ENCODE data around the gene RBFOX2.
"Not testable (repeated sequence)": the region's sequence is repeated elsewhere in the genome, so short reads cannot be mapped to it uniquely, and the experiment has no call there.

Gene RBFOX2

GRCh38 chr22:36010090-36010489 lies 18.5 kb downstream of the RBFOX2 start:
- DNase-seq (ENCODE audit: low read depth in 2 of 3, low spot score in 1 of 3), result no peak

- no peak for DNase-seq (ENCODE audit: low read depth in 2 of 3, low spot score in 1 of 3)
Observed at GRCh38 chr22:36009085-36009484, 19.5 kb downstream of the RBFOX2 start.

- DNase-seq (ENCODE audit: low read depth in 2 of 3, low spot score in 1 of 3), result no peak
Observed at GRCh38 chr22:36008565-36008964, 20.1 kb downstream of the RBFOX2 start.

GRCh38 chr22:36008131-36008530 lies 20.5 kb downstream of the RBFOX2 start:
- no peak for DNase-seq (ENCODE audit: low read depth in 2 of 3, low spot score in 1 of 3)

GRCh38 chr22:36003972-36004674 lies 24.5 kb downstream of the RBFOX2 start:
- DNase-seq (ENCODE audit: low read depth in 2 of 3, low spot score in 1 of 3), result no peak

- no peak for DNase-seq (ENCODE audit: low read depth in 2 of 3, low spot score in 1 of 3)
Observed at GRCh38 chr22:36002718-36003260, 25.8 kb downstream of the RBFOX2 start.

- DNase-seq (ENCODE audit: low read depth in 2 of 3, low spot score in 1 of 3), result no peak
Observed at GRCh38 chr22:36002084-36002483, 26.5 kb downstream of the RBFOX2 start.

GRCh38 chr22:35998748-35999147 lies 29.9 kb downstream of the RBFOX2 start:
- DNase-seq (ENCODE audit: low read depth in 2 of 3, low spot score in 1 of 3), result no peak

GRCh38 chr22:35997438-35997837 lies 31.2 kb downstream of the RBFOX2 start:
- DNase-seq (ENCODE audit: low read depth in 2 of 3, low spot score in 1 of 3), result no peak

GRCh38 chr22:35996596-35996995 lies 32.0 kb downstream of the RBFOX2 start:
- DNase-seq (ENCODE audit: low read depth in 2 of 3, low spot score in 1 of 3), result no peak

- DNase-seq (ENCODE audit: low read depth in 2 of 3, low spot score in 1 of 3), result no peak
Observed at GRCh38 chr22:35995772-35996171, 32.9 kb downstream of the RBFOX2 start.

GRCh38 chr22:35995348-35995747 lies 33.3 kb downstream of the RBFOX2 start:
- DNase-seq (ENCODE audit: low read depth in 2 of 3, low spot score in 1 of 3), result no peak

GRCh38 chr22:35993727-35994126 lies 34.9 kb downstream of the RBFOX2 start:
- not testable (repeated sequence) for DNase-seq (ENCODE audit: low read depth in 2 of 3, low spot score in 1 of 3)

- DNase-seq (ENCODE audit: low read depth in 2 of 3, low spot score in 1 of 3), result no peak
Observed at GRCh38 chr22:35993048-35993714, 35.4 kb downstream of the RBFOX2 start.

GRCh38 chr22:35991168-35991567 lies 37.5 kb downstream of the RBFOX2 start:
- no peak for DNase-seq (ENCODE audit: low read depth in 2 of 3, low spot score in 1 of 3)

- no peak for DNase-seq (ENCODE audit: low read depth in 2 of 3, low spot score in 1 of 3)
Observed at GRCh38 chr22:35988030-35988429, 40.6 kb downstream of the RBFOX2 start.

- no peak for DNase-seq (ENCODE audit: low read depth in 2 of 3, low spot score in 1 of 3)
Observed at GRCh38 chr22:35987487-35987886, 41.1 kb downstream of the RBFOX2 start.

- DNase-seq (ENCODE audit: low read depth in 2 of 3, low spot score in 1 of 3), result no peak
Observed at GRCh38 chr22:35986088-35986487, 42.5 kb downstream of the RBFOX2 start.

- DNase-seq (ENCODE audit: low read depth in 2 of 3, low spot score in 1 of 3), result no peak
Observed at GRCh38 chr22:35985371-35985770, 43.3 kb downstream of the RBFOX2 start.

- DNase-seq (ENCODE audit: low read depth in 2 of 3, low spot score in 1 of 3), result no peak
Observed at GRCh38 chr22:35984183-35985175, 44.1 kb downstream of the RBFOX2 start.

- no peak for DNase-seq (ENCODE audit: low read depth in 2 of 3, low spot score in 1 of 3)
Observed at GRCh38 chr22:35981900-35982299, 46.7 kb downstream of the RBFOX2 start.
